Esophagus (tissue), 2 donors: ENCODE data around the gene SUSD6. TPM values are rescaled to one million over a fixed set of nuclear protein-coding genes. Genes with fewer than 3 reads are reported as not detected.
A peak's percentile ranks its signal among the peaks of the same experiment; 100 is the strongest.
"Not testable (repeated sequence)": the region's sequence is repeated elsewhere in the genome, so short reads cannot be mapped to it uniquely, and the experiment has no call there.

ENCODE experiments used
- H3K27ac ChIP-seq, 2 donors: one replicate each; pipeline ENCODE4 v1.5.1; 2013; ENCODE audit warnings: low read depth in 2 of 2, mild to moderate bottlenecking in 2 of 2, inconsistent platforms in 1 of 2, low read length in 1 of 2, moderate library complexity in 1 of 2
- H3K27me3 ChIP-seq, 2 donors: one replicate each; pipeline ENCODE4 v1.6.1; 2013; ENCODE audit warnings: low read length in 2 of 2, control low read depth in 1 of 2, mild to moderate bottlenecking in 1 of 2; ENCODE audit not compliant: insufficient read depth in 2 of 2, control insufficient read depth in 1 of 2
- H3K36me3 ChIP-seq, 2 donors: one replicate each; pipeline ENCODE4 v1.6.1; 2013; ENCODE audit warnings: low read length in 1 of 2; ENCODE audit not compliant: control insufficient read depth in 2 of 2, insufficient read depth in 2 of 2
- H3K4me1 ChIP-seq, 2 donors: one replicate each; pipeline ENCODE4 v1.6.1; 2013; ENCODE audit warnings: low read length in 1 of 2; ENCODE audit not compliant: control insufficient read depth in 2 of 2, insufficient read depth in 2 of 2
- H3K4me3 ChIP-seq, 2 donors: one replicate each; pipeline ENCODE4 v1.5.1; 2013; ENCODE audit warnings: low read length in 2 of 2, mild to moderate bottlenecking in 2 of 2, low read depth in 1 of 2, moderate library complexity in 1 of 2
- H3K9me3 ChIP-seq, 2 donors: one replicate each; pipeline ENCODE4 v1.6.1; 2013; ENCODE audit warnings: mild to moderate bottlenecking in 2 of 2, low read depth in 1 of 2, low read length in 1 of 2, moderate library complexity in 1 of 2; ENCODE audit not compliant: control insufficient read depth in 2 of 2, insufficient read depth in 1 of 2
- WGBS, 2 donors: extraction: QIAGEN DNeasy Blood & Tissue Kit; methylation state at CpG; one replicate each; pipeline ENCODE4 v1.1.7; 2013; 5-methylcytosine and 5-hydroxymethylcytosine counted together
- polyA plus RNA-seq, 2 donors: library from polyadenylated mRNA; stranded (reverse); fragments of 200-250 nt; gene quantifications; one replicate each; pipeline ENCODE4 v1.2.3, GENCODE V29; 2013
- donor health status: healthy with polysubstance abuse.
- donor health status: Bipolar disorder and iron deficiency.

SUSD6 gene
- polyA plus RNA-seq, 2 donors, result 16.2 to 30.3 TPM

DNA sequence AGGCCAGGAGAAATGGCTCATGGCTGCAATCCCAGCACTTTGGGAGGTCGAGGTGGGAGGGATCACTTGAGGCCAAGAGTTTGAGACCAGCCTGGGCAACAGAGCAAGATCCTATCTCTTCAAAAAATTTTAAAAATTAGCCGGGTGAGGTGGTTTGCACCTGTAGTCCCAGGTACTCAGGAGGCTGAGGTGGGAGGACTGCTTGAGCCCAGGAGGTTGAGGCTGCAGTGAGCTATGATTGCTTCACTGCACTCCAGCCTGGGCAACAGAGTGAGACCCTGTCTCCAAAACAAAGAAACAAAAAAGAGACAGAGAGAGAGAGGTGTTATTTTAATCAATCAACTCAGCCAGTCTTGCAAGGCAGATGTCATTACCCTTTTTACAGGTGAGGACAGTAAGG, 107.2 kb downstream of the SUSD6 start:
- WGBS, 2 donors, result 86 to 88% methylated on average over 2 of the region's 2 CpGs
- H3K27ac ChIP-seq, H3K27me3 ChIP-seq, H3K4me3 ChIP-seq, H3K36me3 ChIP-seq, H3K9me3 ChIP-seq: not testable (repeated sequence)
- H3K4me1 ChIP-seq, result peaks cover 6 to 16% of the 10 kb centered on the region in 2 donors

DNA sequence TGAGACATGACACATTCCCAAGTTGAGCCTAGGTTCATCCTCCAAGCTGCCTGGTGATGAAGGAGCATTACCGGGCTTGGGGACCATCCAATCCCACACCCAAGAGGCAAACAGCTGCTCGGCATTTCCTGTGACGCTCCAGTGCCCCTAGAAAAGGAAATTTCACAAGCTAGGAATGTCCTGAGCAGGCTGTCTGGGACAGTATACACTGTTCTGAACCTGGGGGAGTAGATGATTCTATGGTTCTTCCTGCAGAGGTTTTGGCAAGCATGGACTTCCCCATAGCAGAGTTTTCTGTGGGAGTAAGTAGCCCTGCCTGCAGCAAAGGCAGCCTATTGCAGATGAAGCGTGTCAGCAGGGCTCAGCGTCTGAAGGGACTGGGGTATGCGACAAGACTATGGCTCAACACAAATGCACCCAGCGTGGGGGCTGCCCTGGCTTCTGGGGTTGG, 108.1 kb downstream of the SUSD6 start:
- 27 to 48% methylated on average over 7 of the region's 7 CpGs for WGBS, 2 donors
- Histone ChIP-seq H3K27me3 (no peaks in the 10 kb centered on the region), H3K36me3 (no peaks in the 10 kb centered on the region), H3K4me3 (no peak overlapping the region), H3K4me1 (peaks cover 6 to 16% of the 10 kb centered on the region in 2 donors), H3K27ac (peak overlapping the region; percentile 14 to 65), H3K9me3 (no peaks in the 10 kb centered on the region)

DNA sequence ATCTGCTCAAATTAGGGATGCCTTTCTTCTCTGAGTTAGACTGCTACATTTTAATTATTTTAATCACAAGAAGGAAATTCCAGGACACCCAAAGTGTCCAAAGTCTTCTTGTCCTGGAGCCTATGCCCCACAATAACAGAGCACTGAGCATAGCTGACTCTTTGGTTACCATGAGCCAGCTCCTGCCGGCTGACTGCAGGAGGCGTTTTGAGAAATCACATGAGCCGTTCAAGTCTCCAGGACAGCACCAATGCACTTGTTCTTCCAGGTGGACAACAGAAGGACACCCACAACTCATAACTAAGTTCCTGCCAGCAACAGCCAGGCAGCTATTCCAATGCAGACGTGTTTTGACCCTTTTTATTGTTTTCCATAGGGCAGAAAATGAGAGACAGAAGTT, 109.5 kb downstream of the SUSD6 start:
- H3K36me3 ChIP-seq, result no peaks in the 10 kb centered on the region
- no peak overlapping the region for H3K4me3 ChIP-seq
- no peaks in the 10 kb centered on the region for H3K9me3 ChIP-seq
- no peaks in the 10 kb centered on the region for H3K27me3 ChIP-seq
- H3K27ac ChIP-seq, result no peak overlapping the region
- WGBS, 2 donors, result 83 to 84% methylated on average over 4 of the region's 4 CpGs
- peaks cover 4 to 16% of the 10 kb centered on the region in 2 donors for H3K4me1 ChIP-seq

DNA sequence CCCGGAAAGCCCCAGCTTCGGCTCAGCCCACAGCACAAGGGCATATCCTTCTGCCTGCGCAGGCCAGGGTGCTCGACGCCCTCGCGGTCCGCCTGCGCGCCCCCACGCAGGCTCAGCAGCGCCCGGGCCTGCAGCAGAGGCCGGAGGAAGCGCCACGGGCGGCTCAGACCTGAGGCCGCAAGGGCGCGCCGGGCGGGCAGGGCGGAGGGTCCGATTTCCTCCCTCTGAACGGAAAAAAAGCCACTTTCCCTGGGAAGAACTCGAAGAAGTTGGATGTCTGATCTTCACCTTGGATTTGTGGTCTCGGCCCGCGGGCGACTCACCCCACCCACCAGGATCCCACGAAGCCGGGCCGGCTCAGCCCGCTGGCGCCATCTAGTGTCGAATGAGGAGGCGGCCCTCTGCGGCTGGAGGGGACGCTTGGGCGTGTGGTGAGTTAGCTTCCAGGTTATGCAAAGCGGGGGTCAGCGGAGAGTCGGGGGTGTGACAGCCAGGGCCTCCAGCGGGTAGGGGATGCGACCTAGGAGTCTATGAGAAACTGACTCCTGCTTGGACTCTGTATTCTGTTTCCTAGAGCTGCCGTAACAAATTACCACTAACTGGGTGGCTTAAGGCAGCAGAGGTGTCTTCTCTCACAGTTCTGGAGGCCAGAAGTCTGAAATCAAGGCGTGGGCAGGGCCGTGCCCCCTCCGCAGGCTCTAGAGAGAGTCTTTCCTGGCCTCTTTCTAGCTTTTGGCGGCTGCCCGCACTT, 115.5 kb downstream of the SUSD6 start:
- Histone ChIP-seq H3K27ac (peak overlapping the region; percentile 3 to 30), H3K9me3 (no peaks in the 10 kb centered on the region), H3K27me3 (no peaks in the 10 kb centered on the region), H3K4me3 (peak overlapping the region; percentile 14 to 49), H3K36me3 (no peaks in the 10 kb centered on the region), H3K4me1 (no peaks in the 10 kb centered on the region)
- WGBS, 2 donors, result 4% methylated on average over 48 to 51 of the region's 51 CpGs

DNA sequence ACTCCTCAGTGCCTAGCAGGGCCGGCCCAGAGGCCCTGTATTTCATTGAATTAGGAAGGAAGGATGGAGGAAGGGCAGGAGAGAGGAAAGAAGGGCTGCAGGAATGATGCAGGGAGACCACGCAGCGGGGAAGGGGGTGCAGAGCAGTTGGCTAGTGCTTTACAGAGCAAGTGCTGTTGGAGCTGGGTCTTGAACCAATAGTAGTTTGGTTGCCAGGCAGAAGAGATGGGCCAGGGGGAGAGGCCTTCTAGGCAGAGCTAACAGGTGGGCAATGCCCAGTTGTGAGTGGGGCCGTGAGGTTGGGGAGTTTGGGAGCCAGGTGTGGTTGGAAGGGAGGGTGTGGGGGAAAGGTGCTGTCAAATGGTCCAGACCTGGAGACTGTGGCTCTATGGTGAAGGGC, 116.5 kb downstream of the SUSD6 start:
- no peak overlapping the region for H3K4me3 ChIP-seq
- H3K36me3 ChIP-seq, result no peaks in the 10 kb centered on the region
- H3K4me1 ChIP-seq, result no peaks in the 10 kb centered on the region
- no peak overlapping the region for H3K27ac ChIP-seq
- WGBS, 2 donors, result 83 to 85% methylated on average over 4 of the region's 4 CpGs
- no peaks in the 10 kb centered on the region for H3K9me3 ChIP-seq
- H3K27me3 ChIP-seq, result no peaks in the 10 kb centered on the region

DNA sequence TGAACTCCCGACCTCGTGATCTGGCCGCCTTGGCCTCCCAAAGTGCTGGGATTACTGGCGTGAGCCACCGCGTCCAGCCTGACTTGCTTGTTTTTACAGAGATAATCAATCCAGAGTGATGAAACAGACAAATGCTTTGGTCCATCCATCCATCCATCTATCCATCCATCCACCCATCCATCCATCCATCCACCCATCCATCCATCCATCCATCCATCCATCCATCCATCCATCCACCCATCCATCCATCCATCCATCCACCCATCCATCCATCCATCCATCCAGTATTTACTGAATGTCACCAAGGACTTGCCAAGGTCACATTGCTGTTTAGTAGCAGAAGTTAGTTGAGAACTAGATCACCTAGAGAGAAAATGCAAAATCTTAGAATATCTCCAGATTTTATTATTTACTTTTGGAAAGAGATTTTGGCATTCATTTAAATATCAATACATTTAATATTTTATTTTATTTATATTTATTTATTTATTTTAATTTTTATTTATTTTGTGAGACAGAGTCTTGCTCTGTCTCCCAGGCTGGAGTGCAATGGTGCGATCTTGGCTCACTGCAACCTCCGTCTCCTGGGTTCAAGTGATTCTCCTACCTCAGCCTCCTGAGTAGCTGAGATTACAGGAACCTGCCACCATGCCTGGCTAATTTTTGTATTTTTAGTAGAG, 120.7 kb downstream of the SUSD6 start:
- not testable (repeated sequence) for H3K27ac ChIP-seq, H3K27me3 ChIP-seq, H3K9me3 ChIP-seq, H3K4me3 ChIP-seq, H3K36me3 ChIP-seq, H3K4me1 ChIP-seq
- 95 to 97% methylated on average over 8 of the region's 8 CpGs for whole genome bisulfite sequencing, 2 donors

DNA sequence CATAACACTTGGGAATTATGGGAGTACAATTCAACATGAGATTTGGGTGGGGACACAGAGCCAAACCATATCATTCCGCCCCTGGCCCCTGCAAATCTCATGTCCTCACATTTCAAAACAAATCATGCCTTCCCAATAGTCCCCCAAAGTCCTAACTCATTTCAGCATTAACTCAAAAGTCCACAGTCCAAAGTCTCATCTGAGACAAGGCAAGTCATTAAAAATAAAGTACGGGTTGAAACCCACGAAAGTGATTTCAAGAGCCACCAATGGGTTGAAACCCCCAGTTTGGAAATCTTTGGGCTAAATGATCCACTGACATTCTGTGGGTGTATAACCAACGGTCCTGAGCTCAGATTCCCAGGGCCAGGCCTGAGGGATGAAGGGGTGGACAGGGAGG, 125.0 kb downstream of the SUSD6 start:
- not testable (repeated sequence) for H3K27me3 ChIP-seq, H3K9me3 ChIP-seq, H3K4me1 ChIP-seq, H3K36me3 ChIP-seq, H3K27ac ChIP-seq, H3K4me3 ChIP-seq
- WGBS, 2 donors, result 79 to 84% methylated on average over 4 of the region's 4 CpGs

DNA sequence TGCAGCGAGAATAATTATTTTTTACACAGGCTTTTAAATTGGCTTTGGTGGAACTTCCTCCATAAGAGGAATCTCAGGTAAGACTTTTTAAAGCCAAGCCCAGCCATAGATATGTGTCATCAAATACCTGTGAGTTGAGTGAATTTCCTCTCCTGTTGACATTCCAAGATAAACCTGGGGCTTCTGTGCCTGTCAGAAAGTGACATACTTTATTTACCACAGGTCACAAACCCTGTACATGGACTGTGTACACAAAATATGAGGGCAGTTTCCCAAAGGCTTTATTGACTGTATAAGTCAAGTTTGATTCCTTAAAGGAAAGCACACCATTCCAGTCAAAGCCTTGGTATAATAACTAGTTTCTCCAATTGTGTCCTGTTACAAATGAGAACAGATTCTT, 129.7 kb downstream of the SUSD6 start:
- H3K4me1 ChIP-seq, result peaks cover 0 to 4% of the 10 kb centered on the region in 2 donors
- no peaks in the 10 kb centered on the region for H3K9me3 ChIP-seq
- no peak overlapping the region for H3K4me3 ChIP-seq
- no peaks in the 10 kb centered on the region for H3K27me3 ChIP-seq
- H3K27ac ChIP-seq, result no peak overlapping the region
- WGBS, 2 donors, result 73 to 82% methylated on average over 1 of the region's 1 CpG
- no peaks in the 10 kb centered on the region for H3K36me3 ChIP-seq

DNA sequence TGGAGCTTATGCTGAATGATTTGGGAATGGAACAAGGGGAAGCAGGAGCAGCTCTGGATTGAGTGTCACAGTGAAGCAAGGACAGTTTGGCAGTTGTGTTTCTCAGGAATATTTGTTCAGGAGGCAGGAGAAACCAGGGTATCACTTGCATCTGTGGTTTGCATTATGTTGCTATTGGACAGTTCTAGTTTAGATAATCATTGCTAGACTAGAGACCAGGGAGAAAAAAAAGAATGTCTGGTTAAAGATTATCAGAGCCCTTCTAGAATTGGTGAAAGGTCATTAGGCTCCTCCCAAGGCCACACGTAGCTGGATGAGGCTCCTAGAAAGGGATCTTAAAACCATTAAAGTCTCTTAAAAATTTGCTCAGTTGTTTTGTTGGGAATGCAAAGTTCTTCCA, 138.6 kb downstream of the SUSD6 start:
- Histone ChIP-seq H3K4me3 (no peak overlapping the region), H3K27me3 (no peaks in the 10 kb centered on the region), H3K9me3 (no peaks in the 10 kb centered on the region), H3K27ac (no peak overlapping the region), H3K36me3 (no peaks in the 10 kb centered on the region), H3K4me1 (no peaks in the 10 kb centered on the region)
- WGBS, 2 donors, result 54 to 81% methylated on average over 1 of the region's 1 CpG

DNA sequence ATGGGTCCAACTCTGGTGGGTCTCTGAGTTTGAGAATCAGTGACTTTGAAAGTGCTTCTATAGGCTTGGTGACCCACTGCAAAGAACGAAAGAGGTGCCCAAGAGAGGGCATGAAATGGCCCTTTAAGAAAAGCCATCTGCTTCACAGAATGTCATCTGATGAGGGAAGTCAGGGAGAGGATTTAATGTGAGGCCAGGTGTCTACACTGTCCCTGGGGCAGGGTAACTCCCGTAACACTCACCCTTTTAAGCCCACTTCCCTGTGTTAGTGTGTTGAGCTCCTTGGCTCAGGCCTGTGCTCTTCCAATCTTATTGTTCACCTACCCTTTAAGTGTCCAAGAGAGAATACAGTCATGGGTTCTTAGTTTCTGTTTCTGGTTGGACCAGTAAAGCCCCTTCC, 139.1 kb downstream of the SUSD6 start:
- WGBS, 2 donors, result 87 to 96% methylated on average over 2 of the region's 2 CpGs
- Histone ChIP-seq H3K9me3 (no peaks in the 10 kb centered on the region), H3K4me3 (no peak overlapping the region), H3K27me3 (no peaks in the 10 kb centered on the region), H3K36me3 (no peaks in the 10 kb centered on the region), H3K27ac (no peak overlapping the region), H3K4me1 (no peaks in the 10 kb centered on the region)
